Stimulated activated CD8-positive, alpha-beta memory T cell treated with anti-CD3 and anti-CD28 coated beads, Interleukin-12 subunit alpha, Interleukin-12 subunit beta, amount 100 ng/mL, for 24 hours (primary cell): ENCODE results near the gene CD99.
"Not testable (repeated sequence)": the region's sequence is repeated elsewhere in the genome, so short reads cannot be mapped to it uniquely, and the experiment has no call there.

Experiments used
- DNase-seq: peaks from one replicate; pipeline ENCODE4 v3.0.0-alpha.2; 2020; ENCODE audit errors: extremely low read depth

Gene CD99

GRCh38 chrX:2773166-2774055 is 82.3 kb downstream of the CD99 start:
- DNase-seq = not testable (repeated sequence)

DNA sequence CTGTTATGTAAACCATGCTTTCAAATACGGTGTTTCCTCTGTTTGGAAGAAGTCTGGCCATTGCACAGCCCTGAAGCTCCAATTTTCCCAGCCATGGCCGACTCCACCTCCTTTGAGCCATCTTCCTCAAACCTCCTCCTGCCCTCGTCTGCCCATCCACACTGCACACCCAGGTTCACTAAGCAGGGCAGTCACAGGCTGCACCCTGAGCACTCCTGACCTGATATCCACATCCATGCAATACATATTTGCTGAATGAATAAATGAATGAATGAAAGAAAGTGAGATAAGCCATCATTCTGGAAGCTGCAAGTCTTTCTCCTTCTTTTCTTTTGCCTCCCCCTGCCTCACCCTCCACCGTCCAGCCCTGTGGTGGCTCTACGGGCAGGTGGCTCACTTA is 83.0 kb downstream of the CD99 start:
- DNase-seq = no peak

GRCh38 chrX:2774776-2775175 is 83.7 kb downstream of the CD99 start:
- DNase-seq = no peak

DNA sequence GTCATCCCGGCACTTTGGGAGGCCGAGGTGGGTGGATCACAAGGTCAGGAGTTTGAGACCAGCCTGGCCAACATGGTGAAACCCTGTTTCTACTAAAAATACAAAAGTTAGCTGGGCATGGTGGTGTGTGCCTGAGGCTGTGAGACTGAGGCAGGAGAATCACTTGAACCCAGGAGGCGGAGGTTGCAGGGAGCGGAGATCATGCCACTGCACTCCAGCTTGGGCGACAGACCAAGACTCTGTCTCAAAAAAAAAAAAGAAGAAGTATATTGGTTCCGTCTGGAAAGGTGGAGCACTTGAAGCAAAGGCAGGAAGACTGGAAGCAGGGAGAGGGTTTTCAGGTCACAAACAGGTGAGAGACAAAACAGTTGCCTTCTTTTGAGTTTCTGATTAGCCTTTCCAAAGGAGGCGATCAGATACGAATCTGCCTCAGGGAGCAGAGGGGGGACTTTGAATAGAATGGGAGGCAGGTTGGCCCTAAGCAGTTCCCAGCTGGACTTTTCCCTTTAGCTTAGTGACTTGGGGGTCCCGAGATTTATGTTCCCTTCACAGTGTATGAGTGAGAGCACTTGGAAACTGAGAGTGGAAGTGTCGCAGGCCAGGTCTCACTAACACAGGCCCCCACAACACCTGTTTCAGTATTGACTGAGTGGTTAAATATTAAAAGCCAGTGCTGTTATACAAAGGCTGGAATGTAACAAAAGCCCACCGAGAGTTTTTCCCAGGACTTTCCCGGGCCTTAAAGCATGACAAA is 89.6 kb downstream of the CD99 start:
- not testable (repeated sequence) for DNase-seq

- no peak for DNase-seq
Measured at GRCh38 chrX:2781226-2781571, 90.1 kb downstream of the CD99 start.

DNA sequence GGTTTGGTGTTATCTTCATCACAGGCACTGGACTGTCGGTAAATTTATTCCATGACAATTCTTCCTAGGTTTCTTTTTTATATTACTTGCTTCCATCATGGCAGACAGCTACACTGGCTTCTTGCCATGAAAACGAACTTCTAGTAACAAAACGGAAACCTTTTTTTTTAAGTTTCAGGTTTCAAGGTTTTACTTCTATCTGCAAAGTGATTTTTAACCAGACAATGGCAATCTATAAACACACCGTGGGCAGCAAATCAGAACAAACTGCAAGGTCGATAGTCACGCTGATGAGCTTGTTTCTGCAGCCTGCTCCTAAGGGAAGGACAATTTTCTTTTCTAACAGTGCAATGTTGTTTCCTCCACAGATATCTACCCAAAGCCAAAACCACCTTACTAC is 90.6 kb downstream of the CD99 start:
- DNase-seq = no peak

DNA sequence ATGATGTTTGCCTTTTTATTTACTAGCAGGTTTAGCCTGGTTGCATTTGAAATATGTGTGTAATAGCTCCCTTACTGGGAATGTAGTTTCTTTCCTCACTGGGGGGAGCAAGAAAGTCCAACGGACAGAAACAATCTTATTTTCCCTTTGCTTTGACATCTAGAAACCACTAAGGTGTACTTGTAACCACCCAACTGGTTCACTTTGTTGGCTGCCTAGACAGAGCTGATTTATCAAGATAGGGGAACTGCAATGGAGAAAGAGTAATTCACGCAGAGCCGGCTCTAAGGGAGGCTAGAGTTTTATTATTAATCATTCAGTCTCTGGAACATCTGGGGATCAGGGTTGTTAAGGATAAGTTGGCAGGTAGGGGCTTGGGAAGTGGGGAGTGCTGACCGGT is 91.1 kb downstream of the CD99 start:
- no peak for DNase-seq

DNA sequence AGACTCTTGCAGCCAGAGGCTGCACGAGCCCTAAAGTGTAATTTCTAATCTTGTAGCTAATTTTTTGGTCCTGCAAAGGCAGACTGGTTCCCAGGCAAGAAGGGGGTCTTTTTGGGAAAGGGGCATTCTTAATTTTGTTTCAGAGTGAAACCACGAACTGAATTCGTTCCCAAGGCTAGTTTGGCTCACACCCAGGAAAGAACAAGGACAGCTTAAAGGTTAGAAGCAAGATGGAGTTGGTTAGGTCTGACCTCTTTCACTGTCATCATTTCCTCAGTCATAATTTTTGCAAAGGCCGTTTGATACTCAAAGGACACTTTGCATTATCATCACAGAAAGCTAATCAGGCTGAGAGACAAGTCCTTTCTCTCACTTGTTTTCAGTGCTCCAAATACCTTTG is 91.7 kb downstream of the CD99 start:
- no peak for DNase-seq

DNA sequence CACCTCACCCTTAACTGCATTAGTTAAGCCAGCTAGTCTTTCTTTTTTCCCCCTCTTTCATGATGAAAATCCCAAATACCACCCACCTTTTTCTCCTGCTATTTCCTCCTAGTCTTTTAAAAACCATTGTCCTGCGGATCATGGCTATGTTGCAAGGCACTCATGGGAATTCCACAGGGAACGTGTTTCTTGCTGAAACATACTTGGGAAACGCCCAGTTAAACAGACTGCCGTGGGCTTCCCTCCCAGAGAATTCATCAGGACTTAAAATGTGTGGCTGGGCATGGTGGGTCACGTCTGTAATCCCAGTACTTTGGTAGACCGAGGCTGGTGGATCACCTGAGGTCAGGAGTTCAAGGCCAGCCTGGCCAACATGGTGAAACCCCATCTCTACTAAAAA is 92.9 kb downstream of the CD99 start:
- DNase-seq = no peak

- DNase-seq = no peak
Measured at GRCh38 chrX:2785538-2785937, 94.4 kb downstream of the CD99 start.

GRCh38 chrX:2788980-2789379 is 97.9 kb downstream of the CD99 start:
- DNase-seq = no peak

DNA sequence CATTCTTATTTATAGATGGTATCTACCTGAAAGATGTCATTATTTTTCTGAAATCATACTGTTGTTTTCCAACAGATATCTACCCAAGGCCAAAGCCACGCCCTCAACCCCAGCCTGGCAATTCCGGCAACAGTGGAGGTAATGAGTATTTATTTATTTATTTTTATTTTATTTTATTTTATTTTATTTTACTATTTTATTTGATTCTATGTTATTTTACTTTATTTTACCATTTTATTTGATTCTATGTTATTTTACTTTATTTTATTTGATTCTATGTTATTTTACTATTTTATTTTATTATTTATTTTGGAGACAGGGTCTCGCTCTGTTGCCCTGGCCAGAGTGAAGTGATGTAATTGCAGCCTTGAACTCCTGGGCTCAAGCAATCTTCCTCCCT is 98.5 kb downstream of the CD99 start:
- no peak for DNase-seq
